ENCODE results near the gene ZSWIM6.

DNA sequence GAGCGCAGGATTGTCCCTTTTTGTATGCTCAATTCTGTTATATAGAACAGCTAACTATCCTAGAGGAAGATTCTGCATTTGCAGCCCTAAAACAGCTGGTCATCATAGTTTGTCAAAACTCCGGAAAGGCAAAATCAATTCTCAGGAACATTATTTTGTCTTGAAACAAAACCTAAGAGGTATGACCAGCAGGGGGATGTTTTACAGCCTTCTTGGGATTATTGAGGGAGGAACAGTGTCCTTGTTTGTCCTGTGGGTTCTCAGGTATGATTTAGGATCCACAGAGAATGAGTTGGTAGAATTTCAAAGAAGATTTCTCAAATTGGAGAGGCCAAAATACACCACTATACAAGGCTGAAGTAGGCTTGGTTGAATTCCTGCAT is 136.4 kb downstream of the ZSWIM6 start:
- TF ChIP-seq, protein P1, sequence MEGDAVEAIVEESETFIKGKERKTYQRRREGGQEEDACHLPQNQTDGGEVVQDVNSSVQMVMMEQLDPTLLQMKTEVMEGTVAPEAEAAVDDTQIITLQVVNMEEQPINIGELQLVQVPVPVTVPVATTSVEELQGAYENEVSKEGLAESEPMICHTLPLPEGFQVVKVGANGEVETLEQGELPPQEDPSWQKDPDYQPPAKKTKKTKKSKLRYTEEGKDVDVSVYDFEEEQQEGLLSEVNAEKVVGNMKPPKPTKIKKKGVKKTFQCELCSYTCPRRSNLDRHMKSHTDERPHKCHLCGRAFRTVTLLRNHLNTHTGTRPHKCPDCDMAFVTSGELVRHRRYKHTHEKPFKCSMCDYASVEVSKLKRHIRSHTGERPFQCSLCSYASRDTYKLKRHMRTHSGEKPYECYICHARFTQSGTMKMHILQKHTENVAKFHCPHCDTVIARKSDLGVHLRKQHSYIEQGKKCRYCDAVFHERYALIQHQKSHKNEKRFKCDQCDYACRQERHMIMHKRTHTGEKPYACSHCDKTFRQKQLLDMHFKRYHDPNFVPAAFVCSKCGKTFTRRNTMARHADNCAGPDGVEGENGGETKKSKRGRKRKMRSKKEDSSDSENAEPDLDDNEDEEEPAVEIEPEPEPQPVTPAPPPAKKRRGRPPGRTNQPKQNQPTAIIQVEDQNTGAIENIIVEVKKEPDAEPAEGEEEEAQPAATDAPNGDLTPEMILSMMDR (conservative IDR thresholded peaks at IDR 0.05), result peak; percentile 40
- TF ChIP-seq ZFX (IDR thresholded peaks at IDR 0.05), result no peak

Data from C4-2B (cell line).